HEK293T (cell line): ENCODE results near the gene DKC1.

Experiments
- CTCF ChIA-PET: fragments of 350-600 bp; formaldehyde crosslinking; extraction: SDS; loops from one replicate; lab custom pipeline; 2021; ENCODE audit warnings: antibody characterized with exemption, inconsistent platforms; lab: Yijun Ruan, JAX
- POLR2A ChIA-PET: fragments of 350-600 bp; formaldehyde crosslinking; extraction: SDS; loops from one replicate; lab custom pipeline; 2020; ENCODE audit warnings: antibody characterized with exemption, inconsistent platforms; lab: Yijun Ruan, JAX
- DNase-seq: peaks from one replicate; pipeline ENCODE4 v3.0.0; 2012; ENCODE audit warnings: mixed read lengths; ENCODE audit errors: extremely low spot score
- ARNT ChIP-seq: fragments of 450-650 bp; IDR thresholded peaks from 2 replicates; pipeline ENCODE4 v1.6.1; 2017; ENCODE audit warnings: mild to moderate bottlenecking
- BHLHE40 ChIP-seq: fragments of 450-650 bp; IDR thresholded peaks from 2 replicates; pipeline ENCODE4 v1.6.1; 2016; ENCODE audit warnings: mild to moderate bottlenecking, moderate library complexity, borderline replicate concordance
- CTBP1 ChIP-seq: fragments of 450-650 bp; IDR thresholded peaks from 2 replicates; pipeline ENCODE4 v1.6.1; 2016; ENCODE audit warnings: borderline replicate concordance
- ELF4 ChIP-seq: fragments of 450-650 bp; IDR thresholded peaks from 2 replicates; pipeline ENCODE4 v1.6.1; 2017; ENCODE audit warnings: antibody characterized with exemption
- FOXA1 ChIP-seq: fragments of 450-650 bp; IDR thresholded peaks from 2 replicates; pipeline ENCODE4 v1.6.1; 2016; ENCODE audit warnings: mild to moderate bottlenecking
- FOXK2 ChIP-seq: fragments of 450-650 bp; IDR thresholded peaks from 2 replicates; pipeline ENCODE4 v1.6.1; 2016; ENCODE audit warnings: mild to moderate bottlenecking
- FOXM1 ChIP-seq: fragments of 450-650 bp; IDR thresholded peaks from 2 replicates; pipeline ENCODE4 v1.6.1; 2017; ENCODE audit warnings: mild to moderate bottlenecking, borderline replicate concordance
- HDGF ChIP-seq: fragments of 450-650 bp; IDR thresholded peaks from 2 replicates; pipeline ENCODE4 v1.6.1; 2017; ENCODE audit warnings: antibody characterized with exemption, borderline replicate concordance
- L3MBTL2 ChIP-seq: fragments of 450-650 bp; conservative IDR thresholded peaks from 2 replicates; pipeline ENCODE4 v1.6.1; 2016; ENCODE audit warnings: mild to moderate bottlenecking
- LEF1 ChIP-seq: fragments of 450-650 bp; IDR thresholded peaks from 2 replicates; pipeline ENCODE4 v1.6.1; 2017; ENCODE audit warnings: mild to moderate bottlenecking, borderline replicate concordance
- NFRKB ChIP-seq: fragments of 450-650 bp; IDR thresholded peaks from 2 replicates; pipeline ENCODE4 v1.6.1; 2016; ENCODE audit warnings: mild to moderate bottlenecking, moderate library complexity
- SP1 ChIP-seq: fragments of 450-650 bp; IDR thresholded peaks from 2 replicates; pipeline ENCODE4 v1.6.1; 2017
- SUZ12 ChIP-seq: fragments of 450-650 bp; IDR thresholded peaks from 2 replicates; pipeline ENCODE4 v1.6.1; 2016; ENCODE audit warnings: mild to moderate bottlenecking
- TARDBP ChIP-seq: fragments of 450-650 bp; IDR thresholded peaks from 2 replicates; pipeline ENCODE4 v1.6.1; 2016
- ZNF384 ChIP-seq: fragments of 450-650 bp; IDR thresholded peaks from 2 replicates; pipeline ENCODE4 v1.6.1; 2016
- TF ChIP-seq, protein P1 (sequence below): fragments of 450-650 bp; IDR thresholded peaks from 2 replicates; pipeline ENCODE4 v1.6.1; 2016

The DKC1 gene

DNA sequence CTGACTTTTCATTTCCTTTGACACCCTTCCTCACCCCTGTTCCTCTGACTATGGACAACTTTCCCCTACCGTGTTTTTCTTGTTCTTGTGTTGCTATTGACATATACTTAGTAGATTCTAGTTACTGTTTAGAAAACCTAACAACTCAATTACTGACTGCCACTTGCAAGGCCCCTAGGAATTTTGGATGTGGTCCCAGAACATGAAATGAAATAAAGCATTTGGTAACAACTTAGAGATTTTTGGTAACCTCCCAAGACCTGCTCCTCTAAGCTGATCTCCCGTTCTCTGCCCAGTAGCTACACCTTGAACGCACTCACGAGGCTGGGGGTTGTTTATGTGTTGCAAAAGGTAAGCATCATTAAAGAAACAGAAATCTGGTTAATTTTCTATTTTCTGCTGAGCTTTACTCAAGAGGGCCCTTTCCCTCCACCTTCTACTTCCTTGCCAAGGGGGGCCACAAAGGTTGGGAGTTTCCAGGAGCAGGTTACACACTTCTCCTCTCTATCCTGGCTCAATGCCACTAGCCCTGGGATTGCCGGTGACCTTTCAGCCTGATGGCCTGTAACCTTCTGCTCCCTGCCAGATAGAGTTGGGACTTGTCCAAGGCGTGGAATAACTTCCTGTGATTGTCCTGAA lies 32.3 kb upstream of the DKC1 start:
- ChIA-PET POLR2A (no interaction called here), CTCF (no interaction called here)
- DNase-seq, result no peak
- no peak for TF ChIP-seq SUZ12
- TF ChIP-seq CTBP1, result no peak
- TF ChIP-seq SP1, result no peak
- TF ChIP-seq ELF4, result no peak
- TF ChIP-seq BHLHE40, result no peak
- TF ChIP-seq ZNF384, result no peak
- TF ChIP-seq HDGF, result no peak
- TF ChIP-seq NFRKB, result no peak
- TF ChIP-seq FOXK2, result no peak

DNA sequence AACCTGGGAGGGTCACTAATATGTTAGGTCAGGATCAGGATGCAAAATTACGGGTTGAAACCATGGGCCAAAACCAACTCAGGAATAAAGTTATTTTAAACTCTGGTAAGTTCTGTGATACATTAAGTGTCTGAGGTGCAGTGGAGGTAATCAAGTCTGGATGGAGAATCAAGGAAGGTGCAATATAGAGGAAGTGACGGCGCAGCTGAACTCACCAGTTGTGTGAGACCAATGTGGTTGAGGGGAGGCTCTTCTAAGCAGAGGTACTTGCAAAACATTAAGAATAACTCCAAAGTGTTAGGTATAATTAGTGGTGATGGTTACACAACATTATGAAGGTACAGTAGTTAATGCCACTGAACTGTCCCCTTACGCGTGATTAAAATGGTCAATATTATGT lies 31.5 kb upstream of the DKC1 start:
- TF ChIP-seq SUZ12, result no peak
- no peak for TF ChIP-seq CTBP1
- TF ChIP-seq, protein P1, sequence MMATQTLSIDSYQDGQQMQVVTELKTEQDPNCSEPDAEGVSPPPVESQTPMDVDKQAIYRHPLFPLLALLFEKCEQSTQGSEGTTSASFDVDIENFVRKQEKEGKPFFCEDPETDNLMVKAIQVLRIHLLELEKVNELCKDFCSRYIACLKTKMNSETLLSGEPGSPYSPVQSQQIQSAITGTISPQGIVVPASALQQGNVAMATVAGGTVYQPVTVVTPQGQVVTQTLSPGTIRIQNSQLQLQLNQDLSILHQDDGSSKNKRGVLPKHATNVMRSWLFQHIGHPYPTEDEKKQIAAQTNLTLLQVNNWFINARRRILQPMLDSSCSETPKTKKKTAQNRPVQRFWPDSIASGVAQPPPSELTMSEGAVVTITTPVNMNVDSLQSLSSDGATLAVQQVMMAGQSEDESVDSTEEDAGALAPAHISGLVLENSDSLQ, result no peak
- DNase-seq, result no peak
- CTCF ChIA-PET, result no interaction called here
- POLR2A ChIA-PET, result no interaction called here

DNA sequence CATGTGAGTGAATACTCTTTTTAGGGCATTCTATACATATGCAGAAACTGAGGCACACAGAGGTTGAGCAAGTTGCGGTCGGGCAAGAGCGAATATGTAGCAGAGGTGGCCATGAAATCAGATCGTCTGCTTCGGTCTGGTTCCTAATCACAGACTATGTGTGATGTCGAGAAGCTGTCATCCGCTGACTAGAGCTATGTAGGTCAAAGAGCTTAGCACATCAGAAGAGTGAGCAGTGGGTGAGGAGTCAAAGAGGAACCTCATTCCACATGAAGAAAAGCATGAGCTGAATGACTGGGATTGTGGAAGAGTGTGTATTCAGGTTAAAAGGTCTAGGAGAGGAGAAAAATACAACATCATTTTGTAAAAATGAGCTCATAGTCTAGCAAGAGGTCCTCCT lies 30.8 kb upstream of the DKC1 start:
- CTCF ChIA-PET, result interaction anchor here (0.8 kb wide), 1 partner anchor 16 kb away, joined by 3 read pairs; no protein-coding TSS in a partner anchor
- no peak for TF ChIP-seq CTBP1
- POLR2A ChIA-PET, result interaction anchor here (1.1 to 1.4 kb wide), 2 partner anchors 17 to 18 kb away, joined by 3 read pairs; no protein-coding TSS in a partner anchor
- DNase-seq, result no peak

DNA sequence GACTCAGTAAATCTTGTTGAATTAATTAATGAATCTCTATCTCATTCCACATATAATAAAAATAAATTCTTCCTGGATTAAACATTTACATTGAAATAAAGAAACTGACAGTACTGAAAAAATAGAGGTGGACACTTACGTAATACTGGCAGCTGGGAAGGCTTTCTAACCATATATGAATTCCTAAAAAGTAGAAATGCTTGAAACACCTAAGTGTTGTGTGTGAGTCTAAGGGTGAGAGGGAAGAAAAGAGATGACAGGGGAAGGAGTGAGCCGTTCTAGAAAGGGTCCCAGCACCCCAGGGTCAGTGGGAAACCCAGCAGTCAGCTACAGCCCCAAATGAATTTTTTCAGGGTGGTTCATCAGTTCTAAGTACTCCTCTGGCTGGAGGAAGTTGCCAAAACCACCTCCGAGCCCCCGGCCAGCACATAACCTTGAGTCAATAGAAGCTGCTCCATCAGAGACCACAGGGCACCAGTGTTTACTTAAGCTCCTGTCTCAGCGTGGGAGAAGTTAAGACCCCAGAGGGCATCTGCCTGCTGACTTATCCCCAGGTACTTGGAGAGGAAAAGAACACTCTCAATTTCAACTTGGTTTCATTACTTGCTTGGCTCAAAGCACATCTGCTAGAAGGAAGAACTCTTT lies 30.1 kb upstream of the DKC1 start:
- CTCF ChIA-PET, result no interaction called here
- POLR2A ChIA-PET, result interaction anchor here (1.1 to 1.4 kb wide), 2 partner anchors 16 to 17 kb away, joined by 3 read pairs; no protein-coding TSS in a partner anchor
- no peak for DNase-seq
- TF ChIP-seq SP1, result no peak

DNA sequence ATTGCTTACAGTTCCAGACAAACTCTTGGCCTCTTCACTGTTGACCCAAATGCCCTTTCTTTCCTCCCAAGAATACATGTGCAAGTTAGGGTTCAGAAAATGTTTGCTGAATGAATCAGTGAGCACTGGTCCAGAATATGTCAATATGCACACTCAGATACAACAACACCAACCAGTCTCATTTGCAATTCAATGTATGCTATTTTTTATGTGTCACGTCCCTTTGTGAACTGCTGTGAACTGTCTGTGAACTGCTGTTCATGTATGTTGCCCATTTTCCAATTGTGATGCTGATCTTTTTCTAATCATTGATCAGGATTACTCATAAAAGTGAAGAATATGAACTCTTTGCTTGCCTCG lies 29.6 kb upstream of the DKC1 start:
- TF ChIP-seq SP1 (no peak), TARDBP (no peak), LEF1 (no peak), CTBP1 (no peak), ZNF384 (no peak), HDGF (no peak), L3MBTL2 (no peak)
- CTCF ChIA-PET, result no interaction called here
- no peak for DNase-seq
- POLR2A ChIA-PET, result interaction anchor here (1.1 to 1.4 kb wide), 2 partner anchors 15 to 17 kb away, joined by 3 read pairs; no protein-coding TSS in a partner anchor

DNA sequence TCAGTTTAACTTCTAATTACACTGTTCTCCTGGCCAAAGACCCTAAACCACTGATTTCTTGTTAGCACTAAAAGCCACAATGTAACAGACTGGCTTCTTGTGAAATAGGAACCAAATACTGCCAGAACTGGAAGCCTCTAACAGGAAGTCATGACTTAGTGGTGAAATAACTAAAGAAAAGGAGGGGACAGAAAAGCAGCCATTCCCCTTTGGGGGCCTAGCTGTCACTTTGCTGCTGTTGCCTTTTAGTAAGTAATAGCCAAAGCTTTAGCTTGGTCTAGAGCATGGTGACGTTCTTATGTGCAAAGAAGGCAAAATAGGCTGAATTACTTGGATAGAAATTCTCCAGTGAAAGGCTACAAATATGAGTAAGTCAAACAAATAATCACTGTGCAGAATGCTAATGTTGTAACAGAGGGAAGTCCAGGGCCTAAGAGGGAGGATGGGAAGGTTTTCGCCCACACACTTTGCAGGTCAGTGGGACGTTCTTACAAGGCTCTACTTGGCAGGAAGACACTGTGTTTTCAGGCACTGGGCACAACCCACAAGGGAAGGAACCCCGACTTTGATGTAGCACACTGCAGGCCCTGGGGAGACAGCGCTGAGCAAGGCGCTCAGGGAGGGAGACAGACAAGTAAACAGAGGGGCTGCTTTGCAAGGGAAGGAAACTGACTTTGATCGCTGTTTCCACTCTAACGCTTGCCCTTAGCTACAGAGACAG lies 28.4 kb upstream of the DKC1 start:
- TF ChIP-seq FOXK2, result no peak
- TF ChIP-seq, protein P1, result no peak
- TF ChIP-seq BHLHE40, result no peak
- TF ChIP-seq CTBP1, result no peak
- TF ChIP-seq LEF1, result no peak
- no peak for TF ChIP-seq SUZ12
- TF ChIP-seq HDGF, result no peak
- TF ChIP-seq ARNT, result no peak
- no peak for TF ChIP-seq TARDBP
- no peak for TF ChIP-seq ZNF384
- no peak for TF ChIP-seq L3MBTL2
- no peak for TF ChIP-seq SP1
- TF ChIP-seq FOXA1, result no peak
- TF ChIP-seq NFRKB, result no peak
- no peak for TF ChIP-seq ELF4
- TF ChIP-seq FOXM1, result no peak
- DNase-seq, result no peak
- POLR2A ChIA-PET, result no interaction called here
- CTCF ChIA-PET, result interaction anchor here (0.7 kb wide), 1 partner anchor 14 kb away, joined by 4 read pairs; no protein-coding TSS in a partner anchor

DNA sequence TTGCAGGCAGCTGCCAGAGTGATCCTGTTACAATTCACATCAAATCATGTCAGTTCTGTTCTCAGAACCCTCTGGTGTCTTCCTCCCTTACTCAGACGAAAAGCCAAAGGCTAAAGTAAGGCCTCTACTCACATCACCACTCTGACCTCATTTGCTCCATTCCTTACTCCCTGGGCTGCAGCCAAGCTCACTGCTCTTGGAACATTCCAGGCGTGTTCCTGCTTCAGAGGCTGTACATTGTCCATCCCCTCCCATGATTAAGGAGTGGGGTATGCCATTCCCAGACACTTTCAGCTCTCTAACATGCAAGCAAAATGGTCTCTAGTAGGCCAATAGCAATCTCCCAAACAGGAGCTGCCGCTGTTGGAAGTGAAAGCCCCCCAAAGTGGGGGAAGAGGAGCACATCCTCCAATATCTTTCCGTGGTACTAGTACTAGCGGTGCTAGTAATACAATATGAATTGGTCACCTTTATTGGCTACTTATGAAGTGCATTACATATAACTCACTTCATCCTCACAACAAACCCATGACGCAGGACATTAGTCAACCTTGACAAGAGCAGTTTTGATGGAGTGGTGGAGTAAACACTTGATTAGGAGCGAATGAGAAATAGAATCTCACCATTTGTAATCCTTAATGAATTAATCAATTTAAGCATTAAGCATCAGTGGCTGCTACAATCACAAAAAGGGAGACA lies 26.8 kb upstream of the DKC1 start:
- no peak for TF ChIP-seq ELF4
- DNase-seq, result no peak
- POLR2A ChIA-PET, result no interaction called here
- CTCF ChIA-PET, result interaction anchor here (1.8 kb wide), 1 partner anchor 13 kb away, joined by 5 read pairs; no protein-coding TSS in a partner anchor
